Measurements from ENCODE around the gene CACNA1B.

GRCh38 chr9:138046641-138047301, 169.2 kb downstream of the CACNA1B start:
- TF ChIP-seq POLR2AphosphoS5 (IDR thresholded peaks at IDR 0.05; ENCODE audit: low read depth, low read length) (no peak), POLR2A (IDR thresholded peaks at IDR 0.05; ENCODE audit: low read depth, low read length) (no peak), TAF1 (IDR thresholded peaks at IDR 0.05; ENCODE audit: low read depth, low read length) (no peak)

All from GM12891 (cell line).